Activated naive CD8-positive, alpha-beta T cell treated with anti-CD3 and anti-CD28 coated beads, Interleukin-2, amount 10 ng/mL, durations not matched to agents 7 days and 5 days (primary cell): ENCODE results near the gene EPM2A. TPM values are rescaled to one million over a fixed set of nuclear protein-coding genes. Genes with fewer than 3 reads are reported as not detected.
A peak's percentile ranks its signal among the peaks of the same experiment; 100 is the strongest.

Experiments
- ATAC-seq: fragments of 150-1000 bp; cut with Tn5 transposase; one replicate; pipeline ENCODE4 v1.10.0; 2021; ENCODE audit warnings: low read depth, moderate library complexity
- POLR2A ChIA-PET: fragments of 350-600 bp; sonication (Branson Sonifier 250); formaldehyde crosslinking; loops from one replicate; lab custom pipeline; 2021; ENCODE audit warnings: antibody characterized with exemption; lab: Charles Lee
- DNase-seq: peaks from one replicate; pipeline ENCODE4 v3.0.0; 2021
- H3K27ac Mint-ChIP-seq: one replicate; pipeline ENCODE4 v1.8.0; 2022; ENCODE audit warnings: mild to moderate bottlenecking, mixed read lengths
- H3K27me3 Mint-ChIP-seq: one replicate; pipeline ENCODE4 v1.8.0; 2022; ENCODE audit warnings: mild to moderate bottlenecking, moderate library complexity, mixed read lengths
- H3K36me3 Mint-ChIP-seq: one replicate; pipeline ENCODE4 v1.8.0; 2021; ENCODE audit warnings: mild to moderate bottlenecking, mixed read lengths
- H3K4me1 Mint-ChIP-seq: one replicate; pipeline ENCODE4 v1.8.0; 2021; ENCODE audit warnings: mixed read lengths
- H3K4me3 Mint-ChIP-seq: one replicate; pipeline ENCODE4 v1.8.0; 2022; ENCODE audit warnings: mild to moderate bottlenecking, moderate library complexity, mixed read lengths
- H3K9me3 Mint-ChIP-seq: one replicate; pipeline ENCODE4 v1.8.0; 2021; ENCODE audit warnings: mixed read lengths
- total RNA-seq, 2 experiments: library from RNA; stranded (reverse); gene quantifications; one replicate each; pipeline ENCODE4 v1.2.3, GENCODE V29; 2021

EPM2A gene
- total RNA-seq, result 1 to 10 TPM; 8.2 to 9.3 TPM

DNA sequence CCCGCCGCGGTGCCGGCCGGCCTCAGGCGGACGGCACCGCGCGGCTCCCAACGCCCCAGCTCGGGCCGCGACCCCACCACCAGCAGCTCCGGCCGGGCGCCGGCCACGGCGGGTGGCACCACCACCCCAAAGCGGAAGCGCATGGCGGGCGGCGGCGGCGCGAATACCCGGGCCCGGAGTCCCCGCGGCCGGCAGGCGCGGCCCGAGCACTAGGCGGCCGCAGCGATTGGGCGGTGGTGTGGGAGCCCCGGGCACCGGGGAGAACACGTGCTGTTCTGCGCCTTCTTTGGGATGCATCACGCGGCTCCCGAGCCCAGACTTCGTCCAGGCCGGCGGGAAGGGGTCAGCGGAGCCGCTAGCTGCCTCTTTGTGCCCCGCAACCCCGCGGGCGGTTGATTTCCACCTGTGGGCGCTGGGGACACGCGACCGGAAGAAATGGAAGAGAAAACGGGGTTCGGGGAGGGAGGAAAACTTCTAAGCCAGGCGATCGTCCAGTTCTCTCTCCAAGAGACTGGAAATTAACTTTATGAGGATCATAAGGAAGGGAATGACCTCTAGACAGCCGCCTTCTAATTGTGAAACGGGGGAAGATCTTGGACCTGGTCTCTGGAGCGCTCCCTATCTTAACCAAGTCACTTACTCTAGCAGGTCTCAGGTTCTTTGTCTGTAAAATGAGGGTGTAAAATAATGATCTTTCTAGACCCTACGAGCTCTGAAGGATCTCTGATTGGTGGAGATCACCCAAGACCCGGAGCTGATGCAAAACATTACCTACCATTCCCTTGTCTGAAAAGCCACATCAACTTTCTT is at the start of gene EPM2A:
Gene EPM2A (minus strand): TSS at position 165 of the 810 bp plus-strand sequence. CDS start 22 bp downstream, at position 143.
- ATAC-seq (peak; percentile 70), DNase-seq (peak; percentile 84)
- H3K4me3 Mint-ChIP-seq, result peak within 1 kb of the TSS; percentile 93
- H3K9me3 Mint-ChIP-seq, result peaks cover 9% of the 10 kb centered on the region
- peaks cover 11% of the 10 kb centered on the region for H3K4me1 Mint-ChIP-seq
- POLR2A ChIA-PET, result interaction anchor here (1.1 to 3.9 kb wide), 7 partner anchors 8 to 229 kb away, joined by 3 to 69 read pairs (median 4); partner anchors contain the start of genes FBXO30 and SHPRH
- peaks cover 5% of the 10 kb centered on the region for H3K36me3 Mint-ChIP-seq
- H3K27ac Mint-ChIP-seq, result peak within 1 kb of the TSS; percentile 98
- H3K27me3 Mint-ChIP-seq, result no peaks in the 10 kb centered on the region

DNA sequence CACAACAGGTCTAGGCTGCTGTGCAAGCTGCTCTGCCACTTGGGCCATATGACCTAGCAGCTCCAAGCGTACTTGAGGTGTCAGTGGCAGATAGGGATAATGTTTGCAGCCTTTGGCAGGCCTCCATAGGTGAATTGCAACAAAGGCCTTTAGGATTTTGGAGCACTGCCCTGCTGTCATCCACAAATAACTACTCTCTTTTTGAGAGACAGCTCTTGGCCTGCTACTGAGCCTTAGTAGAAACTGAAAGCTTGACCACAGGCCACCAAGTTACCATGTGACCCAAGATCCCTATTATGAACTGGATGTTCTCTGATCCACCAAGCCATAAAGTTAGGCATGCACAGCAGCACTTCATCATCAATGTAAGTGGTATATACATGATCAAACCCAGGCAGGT is 49.4 kb upstream of the EPM2A start:
- peaks cover 11% of the 10 kb centered on the region for H3K36me3 Mint-ChIP-seq
- POLR2A ChIA-PET, result interaction anchor here (0.9 to 1.0 kb wide), 2 partner anchors 30 to 179 kb away, joined by 3 to 4 read pairs; partner anchors contain the start of genes FBXO30 and SHPRH
- H3K27ac Mint-ChIP-seq, result no peak overlapping the region
- peaks cover 15% of the 10 kb centered on the region for H3K4me1 Mint-ChIP-seq
- no peak overlapping the region for H3K4me3 Mint-ChIP-seq
- ATAC-seq (no peak), DNase-seq (no peak)
- no peaks in the 10 kb centered on the region for H3K27me3 Mint-ChIP-seq
- H3K9me3 Mint-ChIP-seq, result peaks cover 12% of the 10 kb centered on the region

DNA sequence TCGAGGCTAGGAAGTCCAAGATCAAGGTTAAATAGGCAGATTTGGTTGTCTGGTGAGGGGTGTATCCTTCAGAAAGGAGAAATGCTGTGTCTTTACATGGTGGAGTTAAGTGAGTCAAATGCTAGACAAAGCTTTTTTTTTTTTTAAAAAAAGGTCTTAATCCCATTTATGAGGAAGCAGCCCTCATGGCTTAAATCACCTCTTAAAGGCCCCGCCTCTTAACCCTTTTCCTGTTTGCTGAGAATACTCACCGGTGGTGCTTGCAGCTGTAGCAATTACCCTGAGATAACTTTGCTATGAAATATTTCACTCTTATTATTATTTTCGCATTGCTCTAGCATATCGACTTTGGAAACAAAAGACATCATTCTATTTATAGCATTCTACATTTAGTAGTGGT is 48.5 kb upstream of the EPM2A start:
- POLR2A ChIA-PET, result interaction anchor here (1.0 to 1.3 kb wide), 2 partner anchors 48 to 180 kb away, joined by 3 read pairs; partner anchors contain the start of genes EPM2A and SHPRH

DNA sequence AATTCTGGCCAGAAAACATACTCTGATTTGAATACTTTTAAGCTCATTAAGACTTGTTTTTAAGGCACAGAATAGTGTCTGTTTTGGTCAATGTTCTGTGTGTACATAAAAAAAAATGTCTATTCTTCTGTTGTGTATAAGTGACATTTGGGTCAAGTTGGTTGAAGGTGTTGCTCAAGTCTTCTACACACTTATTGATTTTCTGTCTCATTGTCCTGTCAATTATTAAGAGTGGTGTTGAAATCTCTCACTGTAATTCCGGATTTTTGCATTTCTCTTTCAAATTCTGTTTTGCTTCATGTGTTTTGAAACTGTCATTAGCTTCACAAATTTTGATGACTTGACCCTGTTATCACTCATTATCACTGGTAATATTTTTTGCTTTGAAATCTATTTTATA is 37.5 kb upstream of the EPM2A start:
- Mint-ChIP-seq H3K27ac (no peak overlapping the region), H3K27me3 (no peaks in the 10 kb centered on the region), H3K9me3 (peaks cover 6% of the 10 kb centered on the region), H3K4me1 (no peaks in the 10 kb centered on the region), H3K36me3 (no peaks in the 10 kb centered on the region), H3K4me3 (no peak overlapping the region)
- DNase-seq (no peak), ATAC-seq (no peak)
- POLR2A ChIA-PET, result no interaction called here

More for the DNA sequence above, 48.5 kb upstream of the EPM2A start:
- ATAC-seq, result peak; percentile 54
- H3K36me3 Mint-ChIP-seq, result peaks cover 11% of the 10 kb centered on the region
- H3K27ac Mint-ChIP-seq, result no peak overlapping the region
- H3K4me1 Mint-ChIP-seq, result peaks cover 15% of the 10 kb centered on the region
- no peak for DNase-seq
- no peaks in the 10 kb centered on the region for H3K27me3 Mint-ChIP-seq
- H3K9me3 Mint-ChIP-seq, result peaks cover 11% of the 10 kb centered on the region
- no peak overlapping the region for H3K4me3 Mint-ChIP-seq

DNA sequence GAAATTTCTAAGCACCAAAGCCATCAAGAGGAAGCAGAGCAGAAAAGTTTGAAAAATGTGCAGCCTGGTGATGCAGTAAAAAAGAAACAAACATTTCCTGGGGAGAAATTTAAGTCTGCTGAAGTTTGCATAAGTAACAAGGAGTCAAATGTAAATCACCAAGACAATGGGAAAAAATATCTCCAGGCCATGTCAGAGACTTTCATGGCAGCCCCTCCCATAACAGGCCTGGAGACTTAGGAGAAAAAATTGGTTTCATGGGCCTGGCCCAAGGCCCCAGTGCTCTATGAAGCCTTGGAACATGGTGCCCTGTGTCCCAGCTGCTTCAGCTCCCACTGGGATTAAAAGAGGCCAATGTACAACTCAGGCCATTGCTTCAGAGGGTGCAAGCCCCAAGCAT is 30.1 kb upstream of the EPM2A start:
- H3K4me1 Mint-ChIP-seq, result no peaks in the 10 kb centered on the region
- peaks cover 2% of the 10 kb centered on the region for H3K27me3 Mint-ChIP-seq
- ATAC-seq, result no peak
- no peak for DNase-seq
- no peak overlapping the region for H3K27ac Mint-ChIP-seq
- no peaks in the 10 kb centered on the region for H3K9me3 Mint-ChIP-seq
- H3K36me3 Mint-ChIP-seq, result no peaks in the 10 kb centered on the region
- POLR2A ChIA-PET, result no interaction called here
- no peak overlapping the region for H3K4me3 Mint-ChIP-seq

DNA sequence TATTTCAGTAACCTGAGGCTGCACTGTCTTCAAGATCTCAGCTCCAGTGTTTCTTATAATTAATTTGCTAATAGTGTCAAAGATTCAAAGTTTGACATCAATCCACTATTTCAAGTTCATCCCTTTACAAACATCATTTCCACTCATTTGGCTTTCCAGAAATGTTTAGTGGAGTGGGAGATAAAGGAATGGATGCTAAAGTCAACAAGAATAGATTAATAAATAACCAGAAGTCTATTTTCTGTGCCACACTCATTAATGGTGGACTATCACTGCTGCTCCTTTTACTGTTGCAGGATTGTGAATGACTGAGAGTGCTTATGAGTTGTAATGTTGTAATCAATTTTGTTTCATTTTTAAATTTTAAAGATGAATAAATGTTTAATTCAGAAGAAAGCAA is 28.4 kb upstream of the EPM2A start:
- Mint-ChIP-seq H3K9me3 (no peaks in the 10 kb centered on the region), H3K27ac (no peak overlapping the region), H3K4me1 (no peaks in the 10 kb centered on the region), H3K36me3 (no peaks in the 10 kb centered on the region), H3K4me3 (no peak overlapping the region), H3K27me3 (peaks cover 2% of the 10 kb centered on the region)
- no peak for DNase-seq
- POLR2A ChIA-PET, result no interaction called here
- no peak for ATAC-seq

DNA sequence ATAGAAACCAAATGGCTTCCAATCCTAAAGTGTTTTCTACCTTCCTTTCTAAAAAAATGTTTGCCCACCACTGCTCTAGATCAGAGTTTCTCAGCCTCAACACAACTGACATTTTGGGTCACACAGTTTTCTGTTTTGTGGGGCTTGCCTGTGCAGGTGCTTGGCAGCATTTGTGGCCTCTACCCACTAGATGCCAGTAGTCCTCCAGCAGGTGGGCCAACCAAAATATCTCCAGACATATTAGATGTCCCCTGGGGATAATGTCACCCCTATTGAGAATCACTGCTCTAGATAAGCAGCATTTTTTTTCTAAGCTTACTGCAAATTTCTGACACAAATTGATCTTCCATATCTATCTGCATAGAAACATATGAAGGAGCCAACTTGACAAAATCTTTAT is 26.3 kb upstream of the EPM2A start:
- Mint-ChIP-seq H3K36me3 (no peaks in the 10 kb centered on the region), H3K27ac (no peak overlapping the region), H3K4me3 (no peak overlapping the region), H3K9me3 (no peaks in the 10 kb centered on the region), H3K27me3 (no peaks in the 10 kb centered on the region), H3K4me1 (no peaks in the 10 kb centered on the region)
- no peak for DNase-seq
- POLR2A ChIA-PET, result no interaction called here
- ATAC-seq, result no peak

DNA sequence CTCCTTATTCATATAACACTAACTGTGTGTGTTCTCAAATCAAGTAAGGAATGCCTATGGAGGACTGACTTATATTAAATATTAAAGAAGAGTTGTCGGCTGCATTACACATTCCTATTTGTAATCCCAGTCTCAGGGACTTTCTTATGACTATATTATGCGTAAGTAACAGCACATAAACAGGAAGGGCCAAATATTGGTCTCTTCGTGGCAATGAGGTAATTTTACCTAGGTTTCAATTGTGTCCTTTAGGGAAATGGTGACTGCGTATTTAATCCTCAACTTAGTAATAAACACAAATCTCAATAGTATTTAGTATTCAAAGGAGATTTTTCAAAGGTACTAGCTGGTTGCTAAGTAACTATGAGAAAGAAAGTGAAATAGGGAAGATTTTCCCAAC is 22.8 kb upstream of the EPM2A start:
- no peaks in the 10 kb centered on the region for H3K9me3 Mint-ChIP-seq
- ATAC-seq (no peak), DNase-seq (no peak)
- peaks cover 9% of the 10 kb centered on the region for H3K27me3 Mint-ChIP-seq
- H3K36me3 Mint-ChIP-seq, result no peaks in the 10 kb centered on the region
- no peak overlapping the region for H3K27ac Mint-ChIP-seq
- POLR2A ChIA-PET, result no interaction called here
- no peaks in the 10 kb centered on the region for H3K4me1 Mint-ChIP-seq
- no peak overlapping the region for H3K4me3 Mint-ChIP-seq

DNA sequence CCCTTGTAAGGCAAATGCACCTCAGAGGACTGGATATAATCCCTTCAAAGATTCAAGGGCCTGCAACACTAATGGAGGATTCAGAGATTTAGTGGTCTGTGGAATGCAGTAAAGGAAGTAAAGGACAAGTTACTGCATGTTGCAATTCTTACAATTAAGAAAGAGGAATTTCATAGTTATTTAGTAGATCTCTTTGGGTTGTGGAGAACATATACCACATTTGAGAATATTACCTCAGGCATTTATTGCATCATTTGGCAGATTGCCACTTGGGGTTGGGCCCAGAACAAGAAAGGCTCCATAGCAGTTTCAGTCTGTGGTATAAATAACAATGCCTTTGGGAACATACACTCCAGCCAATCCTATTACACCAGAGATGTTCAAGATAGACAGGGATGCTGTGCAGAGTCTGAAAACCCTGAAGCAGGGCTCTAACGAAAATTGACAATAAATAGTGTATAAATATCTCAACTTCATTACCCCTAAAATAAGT is 20.9 kb upstream of the EPM2A start:
- no peaks in the 10 kb centered on the region for H3K9me3 Mint-ChIP-seq
- peaks cover 9% of the 10 kb centered on the region for H3K27me3 Mint-ChIP-seq
- POLR2A ChIA-PET, result no interaction called here
- no peaks in the 10 kb centered on the region for H3K36me3 Mint-ChIP-seq
- no peaks in the 10 kb centered on the region for H3K4me1 Mint-ChIP-seq
- no peak overlapping the region for H3K4me3 Mint-ChIP-seq
- H3K27ac Mint-ChIP-seq, result no peak overlapping the region
- no peak for DNase-seq
- no peak for ATAC-seq

DNA sequence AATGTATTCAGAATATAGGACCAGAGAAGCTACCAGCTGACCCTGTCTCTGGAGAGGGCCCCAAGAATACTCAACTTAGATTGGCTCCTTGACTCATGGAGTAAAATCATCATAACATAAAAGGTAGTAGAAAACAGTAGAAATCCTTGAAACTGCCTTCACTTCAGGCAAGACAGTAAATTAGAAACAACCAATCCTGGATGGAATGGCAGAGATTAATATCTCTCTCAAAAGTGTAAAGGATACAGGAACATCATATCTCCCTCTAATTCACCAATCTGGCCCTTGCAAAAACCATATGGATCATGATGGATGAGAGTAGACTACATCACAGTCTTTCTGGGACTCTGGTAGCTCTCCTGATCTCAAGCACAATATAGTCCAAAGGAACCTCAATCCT is 20.4 kb upstream of the EPM2A start:
- DNase-seq (no peak), ATAC-seq (no peak)
- no peaks in the 10 kb centered on the region for H3K4me1 Mint-ChIP-seq
- no peak overlapping the region for H3K4me3 Mint-ChIP-seq
- H3K27ac Mint-ChIP-seq, result no peak overlapping the region
- no peaks in the 10 kb centered on the region for H3K9me3 Mint-ChIP-seq
- H3K27me3 Mint-ChIP-seq, result peaks cover 9% of the 10 kb centered on the region
- POLR2A ChIA-PET, result no interaction called here
- H3K36me3 Mint-ChIP-seq, result no peaks in the 10 kb centered on the region

DNA sequence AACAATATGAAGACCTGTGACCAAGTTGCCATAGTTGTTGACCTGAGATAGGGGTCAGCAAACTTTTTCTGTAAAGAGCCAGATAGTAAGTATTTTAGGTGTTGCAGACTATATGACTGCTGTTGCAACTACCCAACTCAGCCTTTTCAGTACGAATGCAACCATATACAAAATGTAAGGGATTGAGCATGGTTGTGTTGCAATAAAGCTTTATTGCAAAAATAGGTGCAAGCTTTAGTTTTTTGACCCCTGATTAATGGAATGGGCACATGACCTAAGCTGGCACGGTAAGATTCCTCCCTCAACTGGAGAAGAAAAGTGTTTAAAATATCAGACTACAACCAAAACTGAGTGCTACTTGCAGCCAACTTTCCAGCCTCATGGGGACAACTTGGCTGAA is 17.3 kb upstream of the EPM2A start:
- H3K27me3 Mint-ChIP-seq, result peaks cover 9% of the 10 kb centered on the region
- no peaks in the 10 kb centered on the region for H3K36me3 Mint-ChIP-seq
- no peak overlapping the region for H3K4me3 Mint-ChIP-seq
- DNase-seq (no peak), ATAC-seq (no peak)
- peaks cover 9% of the 10 kb centered on the region for H3K4me1 Mint-ChIP-seq
- H3K9me3 Mint-ChIP-seq, result no peaks in the 10 kb centered on the region
- H3K27ac Mint-ChIP-seq, result no peak overlapping the region
- POLR2A ChIA-PET, result no interaction called here

DNA sequence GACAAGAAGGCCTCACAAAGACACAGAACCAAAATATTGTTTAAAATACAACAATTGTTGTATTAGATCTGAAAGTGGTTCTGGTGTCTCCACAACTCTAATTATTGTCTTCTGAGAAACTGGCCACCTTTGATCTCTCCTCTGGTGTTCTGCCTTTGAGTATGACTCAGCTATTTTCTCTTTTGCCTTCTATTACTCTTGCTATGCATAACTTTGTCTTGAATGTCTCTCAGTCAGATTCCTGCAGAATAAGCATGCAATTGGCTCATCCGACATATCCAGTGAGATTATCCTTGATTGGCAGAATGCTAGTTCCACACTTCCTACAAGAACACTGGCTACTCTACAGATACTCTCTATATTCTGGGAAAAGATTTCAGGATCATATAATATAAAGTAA is 14.3 kb upstream of the EPM2A start:
- DNase-seq (no peak), ATAC-seq (no peak)
- POLR2A ChIA-PET, result no interaction called here
- Mint-ChIP-seq H3K27me3 (peaks cover 3% of the 10 kb centered on the region), H3K9me3 (no peaks in the 10 kb centered on the region), H3K4me1 (peaks cover 9% of the 10 kb centered on the region), H3K4me3 (peak overlapping the region; percentile 4), H3K36me3 (no peaks in the 10 kb centered on the region), H3K27ac (no peak overlapping the region)

DNA sequence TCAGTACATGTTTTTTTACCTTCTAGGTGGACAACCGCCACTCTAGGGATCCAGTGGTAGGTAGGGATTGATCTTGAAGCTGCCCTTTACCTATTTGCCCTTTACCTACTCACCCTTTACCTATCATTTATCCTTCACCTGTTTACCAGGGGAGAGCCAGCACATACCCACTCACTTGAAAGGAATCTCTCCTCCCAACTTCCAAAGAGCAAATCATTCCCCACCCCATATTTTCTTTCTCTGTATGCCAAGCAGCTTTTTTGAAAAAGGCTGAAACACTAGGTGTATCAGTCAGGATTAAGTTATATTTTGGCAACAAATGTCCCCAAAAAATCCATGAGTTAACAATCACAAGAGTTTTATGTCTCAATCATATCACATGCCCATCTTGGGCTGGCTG is 10.5 kb upstream of the EPM2A start:
- DNase-seq (no peak), ATAC-seq (no peak)
- POLR2A ChIA-PET, result no interaction called here
- peaks cover 9% of the 10 kb centered on the region for H3K4me1 Mint-ChIP-seq
- H3K9me3 Mint-ChIP-seq, result no peaks in the 10 kb centered on the region
- H3K27me3 Mint-ChIP-seq, result no peaks in the 10 kb centered on the region
- no peak overlapping the region for H3K27ac Mint-ChIP-seq
- no peak overlapping the region for H3K4me3 Mint-ChIP-seq
- no peaks in the 10 kb centered on the region for H3K36me3 Mint-ChIP-seq

DNA sequence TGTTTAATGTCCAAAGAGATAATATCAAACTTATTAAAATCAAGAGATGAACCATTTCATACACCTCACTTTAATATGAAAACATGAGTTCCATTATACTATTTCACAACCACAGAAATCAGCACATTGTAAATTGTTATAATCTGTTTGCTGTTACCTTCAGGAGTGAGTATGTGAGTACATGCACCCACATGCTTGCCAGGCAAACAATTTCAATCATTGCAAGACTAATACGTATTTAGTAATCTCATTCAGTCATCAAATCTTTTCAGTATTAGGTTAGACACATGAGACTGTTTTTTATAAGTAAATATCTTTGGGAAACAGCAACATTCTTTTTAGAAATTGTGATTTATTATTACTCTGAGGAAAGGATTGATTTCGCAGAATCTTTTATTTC is 9.3 kb upstream of the EPM2A start:
- Mint-ChIP-seq H3K4me1 (peaks cover 4% of the 10 kb centered on the region), H3K27ac (no peak overlapping the region), H3K36me3 (peaks cover 4% of the 10 kb centered on the region), H3K27me3 (no peaks in the 10 kb centered on the region), H3K4me3 (no peak overlapping the region), H3K9me3 (peaks cover 6% of the 10 kb centered on the region)
- POLR2A ChIA-PET, result no interaction called here
- DNase-seq (no peak), ATAC-seq (no peak)
